ENCODE measurements around the gene TASOR2.
A peak's percentile ranks its signal among the peaks of the same experiment; 100 is the strongest.

The TASOR2 gene, protein sequence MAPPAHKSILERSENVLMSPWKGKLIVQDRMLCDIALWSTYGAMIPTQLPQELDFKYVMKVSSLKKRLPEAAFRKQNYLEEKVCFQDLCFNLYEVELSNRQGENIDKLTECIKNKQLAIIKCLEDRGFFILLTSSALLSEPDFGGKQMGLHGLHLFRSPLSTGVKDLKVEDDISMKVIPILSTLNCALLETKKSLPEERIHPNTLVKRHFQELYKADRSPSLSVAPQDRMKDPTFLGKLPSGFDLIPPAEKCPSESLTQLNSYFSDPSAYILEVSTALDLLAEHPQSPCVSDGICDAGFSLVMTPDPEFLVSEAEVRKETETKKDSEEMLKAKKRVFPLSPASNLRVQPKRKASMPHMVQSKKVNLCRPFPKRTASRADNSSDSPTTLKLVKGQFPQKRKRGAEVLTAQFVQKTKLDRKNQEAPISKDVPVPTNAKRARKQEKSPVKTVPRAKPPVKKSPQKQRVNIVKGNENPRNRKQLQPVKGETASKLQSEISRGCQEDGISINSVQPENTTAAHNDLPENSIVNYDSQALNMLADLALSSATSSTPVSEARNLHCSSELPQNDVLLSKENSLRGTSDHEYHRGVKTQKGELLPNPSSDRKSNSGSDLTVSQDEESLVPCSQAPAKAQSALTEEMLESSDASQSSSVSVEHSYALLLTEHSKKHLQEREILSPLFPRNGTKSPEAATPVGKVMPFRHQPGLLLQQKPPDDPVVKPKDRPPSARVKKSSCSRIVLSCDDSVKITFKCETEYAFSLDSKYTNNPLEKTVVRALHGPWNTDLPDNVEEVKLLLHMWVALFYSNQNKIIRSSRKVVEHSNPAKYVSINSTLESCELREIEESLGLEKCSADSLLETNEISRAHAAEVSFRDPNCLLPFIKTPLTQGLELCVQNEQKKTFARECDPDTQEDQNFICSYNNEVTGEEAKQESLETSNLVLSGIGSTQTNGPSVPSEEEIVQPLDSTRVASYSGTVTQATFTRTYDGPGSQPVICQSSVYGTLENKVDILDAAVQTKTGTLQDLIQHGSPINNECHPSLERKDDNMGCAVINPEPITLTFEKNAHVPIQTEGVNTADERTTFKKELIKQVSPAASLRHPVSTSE (N-terminal part only)

DNA sequence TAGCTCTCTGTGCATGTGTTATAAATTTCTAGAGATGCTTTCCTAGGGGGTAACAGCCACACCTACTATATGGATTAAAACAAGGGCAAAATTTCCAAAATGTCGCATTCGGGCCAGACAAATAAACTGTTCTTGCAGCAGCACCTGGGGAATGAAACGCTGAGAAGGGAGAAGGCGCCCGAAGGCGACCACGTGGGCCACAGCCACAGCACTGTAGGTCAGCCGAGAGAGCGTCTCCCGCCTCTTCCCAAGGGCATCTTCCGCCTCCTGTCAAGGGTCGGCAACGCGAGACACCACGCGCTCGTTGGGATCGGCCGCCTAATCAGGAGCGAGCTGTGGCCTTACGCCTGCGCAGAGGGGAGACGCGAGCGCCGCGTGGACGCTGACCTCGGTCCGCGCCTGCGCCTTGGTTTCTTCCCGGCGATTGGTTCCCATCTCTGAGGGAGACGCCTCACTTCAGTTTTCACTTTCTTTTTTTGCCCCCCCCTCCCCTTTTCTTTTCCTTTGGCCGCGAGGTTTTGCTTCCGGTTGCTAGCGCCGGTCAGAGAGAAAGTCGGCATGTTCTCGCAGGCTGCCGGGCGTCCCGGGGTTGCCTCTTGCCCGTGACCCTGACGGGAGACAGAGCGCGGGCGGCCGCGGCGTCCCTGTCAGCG, at the start of gene TASOR2:
Gene TASOR2, plus strand, starts transcription at position 521 of the 653 bp plus-strand sequence. CDS start 35,805 bp downstream, outside the sequence.
- DNase-seq (ENCODE audit: low read depth, low spot score): peak; percentile 93

DNA sequence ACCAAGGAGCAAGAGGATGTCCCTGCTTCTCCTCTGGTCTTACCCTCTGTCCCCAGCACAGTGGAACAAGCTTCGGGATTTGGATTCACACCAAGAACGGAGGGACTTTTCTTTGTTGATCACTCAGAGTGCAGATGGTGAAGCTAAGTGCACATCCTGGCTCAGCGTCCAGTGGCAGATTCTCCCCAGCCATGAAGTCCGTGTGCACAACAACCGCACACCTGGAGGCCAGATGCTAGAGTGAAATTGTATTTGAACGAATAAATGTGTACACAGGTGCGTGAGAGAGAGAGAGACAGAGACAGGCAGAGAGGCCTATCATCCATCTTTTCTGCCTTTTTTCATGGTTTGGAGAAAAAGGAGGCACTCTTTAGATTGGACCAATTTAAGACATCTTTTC, 49.7 kb upstream of the TASOR2 start:
- no peak for DNase-seq (ENCODE audit: low read depth, low spot score)

DNA sequence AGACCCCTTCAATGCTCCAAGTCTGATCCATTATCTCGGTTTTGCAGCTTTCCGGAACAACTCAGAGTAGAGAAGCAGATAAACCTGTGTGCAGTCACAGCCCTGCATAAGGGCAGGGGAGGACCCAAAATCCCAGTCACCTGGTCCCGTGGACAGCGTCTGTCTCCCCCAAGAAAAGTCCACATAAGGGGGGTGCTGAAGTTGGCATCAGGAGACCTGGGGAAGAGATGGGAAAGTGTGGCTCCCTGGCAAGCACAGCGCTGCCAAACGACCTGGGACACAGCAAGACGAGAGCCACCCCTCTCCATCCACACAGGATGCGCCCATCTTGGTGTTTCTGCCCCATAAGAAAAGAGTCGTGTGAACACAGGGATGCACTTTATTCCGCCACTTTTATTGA, 46.1 kb upstream of the TASOR2 start:
- no peak for DNase-seq (ENCODE audit: low read depth, low spot score)

DNA sequence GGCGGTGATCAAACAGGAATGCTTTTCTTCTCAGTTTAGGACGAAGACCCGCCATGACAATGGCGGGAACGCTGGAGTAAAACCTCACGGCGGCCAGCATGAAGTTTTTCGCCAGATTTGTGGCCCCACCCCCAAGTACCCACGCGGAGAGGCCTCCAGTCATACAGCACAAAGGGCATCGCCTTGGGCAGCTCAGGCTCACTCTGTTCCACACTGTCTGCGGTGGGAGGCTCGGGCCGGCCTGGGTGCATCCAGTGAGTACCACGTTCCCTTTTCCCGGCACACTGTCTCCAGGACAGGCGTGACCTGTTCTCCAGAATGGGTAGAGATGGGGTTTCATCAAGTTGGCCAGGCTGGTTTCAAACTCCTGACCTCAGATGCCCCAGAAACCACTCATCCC, 45.6 kb upstream of the TASOR2 start:
- DNase-seq (ENCODE audit: low read depth, low spot score): no peak

DNA sequence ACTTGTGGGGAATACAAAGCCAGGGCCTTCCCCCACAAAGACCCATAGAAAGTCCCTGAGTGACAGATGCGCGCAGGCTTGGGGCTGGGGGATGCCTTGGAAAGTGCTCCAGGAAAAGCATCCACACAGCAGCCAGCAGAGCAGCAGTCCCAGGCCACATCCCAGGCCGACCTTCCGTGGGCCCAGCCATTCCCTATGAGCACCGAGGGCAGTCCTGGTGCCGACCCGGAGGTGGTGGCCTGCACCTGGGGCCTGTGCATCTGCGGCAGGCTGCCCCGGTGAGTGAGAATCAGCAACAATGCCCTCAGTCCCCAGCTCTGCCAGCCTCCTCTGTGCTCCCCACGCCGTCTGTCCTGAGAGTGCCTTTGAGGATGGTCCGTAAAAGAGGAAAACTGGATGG, 44.6 kb upstream of the TASOR2 start:
- DNase-seq (ENCODE audit: low read depth, low spot score): no peak

DNA sequence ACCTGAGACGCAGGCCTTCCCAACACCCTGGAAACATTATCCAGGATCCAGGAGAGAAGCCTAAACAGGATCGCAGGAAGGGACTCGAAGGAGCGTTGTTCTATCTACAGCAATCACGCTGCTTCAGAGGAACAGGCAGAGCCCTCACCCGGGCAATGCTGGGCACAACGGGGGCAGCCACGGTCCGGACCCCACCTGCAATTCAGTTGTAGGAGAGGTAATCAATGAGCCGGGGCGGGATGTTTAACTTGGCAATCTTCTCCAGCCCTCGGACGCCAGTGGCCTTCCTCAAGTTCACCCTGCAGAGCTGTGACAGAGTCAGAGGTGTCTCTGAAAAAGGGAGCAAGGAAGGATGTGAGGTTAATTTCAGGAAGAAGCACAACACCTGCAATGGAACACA, 44.1 kb upstream of the TASOR2 start:
- no peak for DNase-seq (ENCODE audit: low read depth, low spot score)

DNA sequence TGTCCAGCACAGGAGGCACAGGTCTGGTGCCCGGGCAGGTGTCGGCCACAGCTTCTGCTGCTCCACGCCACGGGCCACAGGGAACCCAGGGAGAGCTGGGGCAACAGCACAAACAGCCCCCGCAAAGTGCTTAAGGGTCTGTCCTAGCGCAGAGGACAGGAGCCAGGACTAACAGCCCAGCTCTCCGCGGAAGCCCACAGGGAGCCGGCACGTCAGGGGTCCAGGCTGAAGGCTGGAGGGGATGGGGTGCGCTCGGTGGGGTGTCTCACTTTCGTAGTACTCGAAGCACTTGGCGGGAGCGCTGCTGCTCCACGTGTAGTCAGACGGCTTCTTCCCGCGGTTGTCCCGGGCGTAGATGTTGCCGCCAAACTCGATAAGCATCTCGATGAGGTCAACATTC, 43.1 kb upstream of the TASOR2 start:
- DNase-seq (ENCODE audit: low read depth, low spot score): no peak

DNA sequence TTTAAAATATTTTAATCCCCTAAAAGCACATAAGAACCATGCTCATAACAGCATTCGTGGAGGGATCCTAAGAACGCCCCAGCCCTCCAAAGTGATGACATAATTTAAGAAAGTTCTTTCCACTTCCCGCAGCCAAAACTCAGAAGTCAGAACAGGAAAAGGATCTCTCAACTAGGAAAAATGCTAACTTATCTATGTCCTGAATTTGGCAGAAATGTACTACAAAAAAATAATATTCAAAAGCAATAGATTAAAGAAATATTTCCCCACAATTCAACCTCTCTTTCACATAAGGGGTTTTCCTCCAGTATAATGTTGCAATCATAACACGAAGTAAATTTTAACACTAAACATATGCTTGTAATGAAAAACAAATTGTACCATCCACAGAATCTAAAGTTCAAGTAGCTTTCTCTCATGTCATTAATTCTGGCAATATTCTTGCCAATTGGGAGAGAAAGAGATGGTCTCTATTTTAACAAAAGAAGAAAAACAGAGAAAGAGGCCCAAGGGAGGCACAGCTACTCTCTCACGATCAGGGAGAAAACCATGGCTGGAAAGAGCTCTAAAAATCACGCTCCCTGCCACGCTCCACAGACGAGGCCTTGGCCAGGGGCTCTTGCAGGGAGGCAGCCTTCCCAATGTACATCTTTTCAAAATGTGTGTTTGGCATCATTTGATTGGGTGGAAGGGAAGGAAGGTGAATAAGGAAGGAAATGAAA, 41.1 kb upstream of the TASOR2 start:
- no peak for DNase-seq (ENCODE audit: low read depth, low spot score)

DNA sequence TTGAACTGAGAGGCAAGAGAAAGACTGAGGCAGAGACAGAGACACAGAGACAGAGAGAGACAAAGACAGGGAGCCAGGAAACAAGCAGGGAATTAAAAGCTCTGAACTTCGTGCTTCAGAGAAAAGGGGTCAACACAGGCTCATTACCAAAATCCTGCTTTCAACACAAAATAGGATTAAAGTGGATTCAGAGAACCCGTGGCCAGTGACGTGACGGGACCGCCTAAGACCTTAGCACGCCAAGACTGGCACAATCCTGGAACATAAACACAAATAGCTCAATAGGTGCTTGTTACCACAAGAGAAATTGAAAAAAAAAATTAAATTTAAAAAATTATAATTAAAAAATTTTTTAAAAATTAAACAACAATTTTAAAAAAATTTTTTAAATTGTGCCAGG, 39.7 kb upstream of the TASOR2 start:
- no peak for DNase-seq (ENCODE audit: low read depth, low spot score)

DNA sequence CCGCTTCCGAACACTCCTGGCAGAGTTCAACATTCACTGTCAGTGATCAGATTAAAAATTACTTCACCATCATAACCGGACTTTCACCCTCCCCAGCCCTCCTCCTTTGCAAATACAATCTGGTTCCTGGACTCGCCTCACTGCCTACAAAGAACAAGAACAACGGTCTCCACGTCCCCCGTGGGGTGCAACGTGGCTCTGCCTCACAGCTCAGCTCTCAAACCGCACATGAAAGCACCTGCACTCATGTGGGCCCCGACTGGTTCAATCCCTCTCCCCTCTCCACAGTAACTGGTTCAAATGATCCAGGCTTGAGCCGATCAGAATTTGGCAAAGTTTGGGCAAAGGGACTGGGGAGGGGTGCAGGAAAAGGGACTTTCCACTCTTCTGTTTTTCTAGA, 39.3 kb upstream of the TASOR2 start:
- no peak for DNase-seq (ENCODE audit: low read depth, low spot score)

DNA sequence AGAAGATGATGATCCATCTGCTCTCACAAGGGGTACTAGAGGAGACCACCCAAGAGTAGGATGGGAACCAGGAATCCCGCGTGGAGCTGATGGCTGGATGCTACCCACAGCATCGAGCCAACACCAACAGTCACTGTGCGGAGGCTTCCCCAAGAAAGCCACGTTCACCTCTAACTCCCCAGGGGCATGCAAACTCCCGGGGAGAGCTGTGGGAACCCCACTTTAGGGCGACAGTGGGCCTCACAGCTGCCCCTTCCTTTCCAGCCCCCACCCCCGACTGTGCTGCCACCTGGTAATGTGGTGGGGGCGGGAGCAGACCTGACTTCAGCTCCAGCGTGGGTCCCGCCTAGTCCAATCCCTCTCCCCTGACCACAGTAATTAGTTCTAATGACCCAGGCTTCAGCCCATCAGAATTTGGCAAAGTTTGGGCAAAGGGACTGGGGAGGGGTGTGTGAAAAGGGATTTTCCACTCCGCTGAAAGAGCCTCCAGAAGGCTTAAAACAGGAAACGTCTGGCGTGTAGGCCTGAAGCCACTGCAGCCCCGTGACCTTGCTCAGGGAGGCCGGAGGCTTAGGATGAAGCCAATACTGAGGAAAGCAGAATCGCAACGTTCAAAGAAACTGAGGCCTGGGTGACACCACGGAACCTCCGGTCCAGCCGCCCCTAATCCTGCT, 38.6 kb upstream of the TASOR2 start:
- DNase-seq (ENCODE audit: low read depth, low spot score): no peak

DNA sequence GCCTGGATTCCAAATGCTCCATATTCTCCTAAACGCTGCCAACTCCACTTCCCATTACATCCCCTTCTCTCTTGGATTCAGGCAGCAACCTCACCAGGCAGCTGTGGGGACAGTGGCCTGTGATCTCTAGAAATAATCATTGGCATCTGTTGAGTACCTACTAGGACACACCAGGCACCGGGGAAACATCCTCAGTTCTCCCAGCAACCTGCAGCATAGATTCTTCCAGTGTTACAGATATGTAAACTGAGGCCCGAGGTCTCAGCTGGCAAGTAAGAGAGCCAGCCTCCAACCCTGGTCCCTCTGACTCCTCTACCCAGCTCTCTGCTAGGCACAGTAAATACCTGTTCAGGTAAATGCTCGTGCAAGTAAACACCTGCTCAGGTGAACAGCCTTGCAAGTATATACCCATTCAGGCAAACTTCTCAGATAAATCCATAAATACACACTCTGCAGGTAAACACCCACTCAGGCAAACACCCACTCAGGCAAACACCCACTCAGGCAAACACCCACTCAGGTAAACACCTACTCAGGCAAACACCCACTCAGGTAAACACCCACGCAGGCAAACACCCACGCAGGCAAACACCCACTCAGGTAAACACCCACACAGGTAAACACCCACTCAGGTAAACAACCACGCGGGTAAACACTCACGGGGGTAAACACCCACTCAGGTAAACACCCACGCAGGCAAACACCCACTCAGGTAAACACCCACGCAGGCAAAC, 37.0 kb upstream of the TASOR2 start:
- DNase-seq (ENCODE audit: low read depth, low spot score): no peak

DNA sequence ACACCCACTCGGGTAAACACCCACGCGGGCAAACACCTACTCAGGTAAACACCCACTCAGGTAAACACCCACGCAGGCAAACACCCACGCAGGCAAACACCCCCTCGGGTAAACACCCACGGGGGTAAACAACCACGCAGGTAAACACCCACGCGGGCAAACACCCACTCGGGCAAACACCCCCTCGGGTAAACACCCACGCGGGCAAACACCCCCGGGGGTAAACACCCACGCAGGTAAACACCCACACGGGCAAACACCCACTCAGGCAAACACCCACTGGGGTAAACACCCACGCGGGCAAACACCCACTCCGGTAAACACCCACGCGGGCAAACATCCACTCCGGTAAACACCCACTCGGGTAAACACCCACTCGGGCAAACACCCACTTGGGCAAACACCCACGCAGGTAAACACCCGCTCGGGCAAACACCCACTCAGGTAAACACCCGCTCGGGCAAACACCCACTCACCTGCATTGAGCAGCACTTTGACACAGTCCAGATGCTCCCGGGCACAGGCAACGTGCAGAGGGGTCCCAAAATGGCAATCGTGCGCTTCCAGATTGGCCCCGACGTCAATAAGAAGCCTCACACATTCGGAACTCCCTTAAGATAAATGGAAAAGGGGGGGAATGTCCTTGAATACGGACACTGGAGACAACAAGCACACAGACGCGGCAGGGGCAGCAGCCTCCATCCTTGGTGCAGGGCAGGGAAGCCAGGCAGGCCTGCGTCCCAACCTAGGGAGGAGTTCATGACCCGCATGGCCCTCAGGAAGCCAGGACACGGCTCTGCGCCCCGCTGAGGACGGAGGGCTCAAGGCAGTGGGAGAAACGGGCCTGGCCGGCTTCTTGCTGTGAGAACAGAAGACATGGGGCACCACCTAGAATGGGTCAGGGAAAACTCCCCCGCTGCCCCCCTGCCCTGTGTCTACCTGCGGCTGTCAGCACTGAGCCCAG, 35.9 kb upstream of the TASOR2 start:
- DNase-seq (ENCODE audit: low read depth, low spot score): no peak

DNA sequence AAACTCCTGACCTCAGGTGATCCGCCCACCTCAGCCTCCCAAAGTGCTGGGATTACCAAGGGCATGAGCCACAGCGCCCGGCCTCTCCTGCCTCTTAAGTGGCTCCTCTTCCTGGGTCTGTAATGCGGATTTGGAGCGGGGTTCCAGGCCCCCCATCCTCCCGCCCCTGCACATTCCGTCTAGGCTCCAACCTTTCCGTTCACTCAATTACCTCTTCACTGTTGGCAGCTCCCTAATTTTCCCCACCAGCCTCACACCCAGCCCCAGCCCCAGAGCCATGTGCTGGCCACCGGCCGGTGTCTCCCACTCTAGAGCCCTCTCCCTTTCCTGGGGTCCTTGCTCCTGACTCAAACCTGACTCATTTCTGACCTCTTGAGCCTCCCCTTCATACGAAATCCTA, 34.9 kb upstream of the TASOR2 start:
- DNase-seq (ENCODE audit: low read depth, low spot score): no peak

DNA sequence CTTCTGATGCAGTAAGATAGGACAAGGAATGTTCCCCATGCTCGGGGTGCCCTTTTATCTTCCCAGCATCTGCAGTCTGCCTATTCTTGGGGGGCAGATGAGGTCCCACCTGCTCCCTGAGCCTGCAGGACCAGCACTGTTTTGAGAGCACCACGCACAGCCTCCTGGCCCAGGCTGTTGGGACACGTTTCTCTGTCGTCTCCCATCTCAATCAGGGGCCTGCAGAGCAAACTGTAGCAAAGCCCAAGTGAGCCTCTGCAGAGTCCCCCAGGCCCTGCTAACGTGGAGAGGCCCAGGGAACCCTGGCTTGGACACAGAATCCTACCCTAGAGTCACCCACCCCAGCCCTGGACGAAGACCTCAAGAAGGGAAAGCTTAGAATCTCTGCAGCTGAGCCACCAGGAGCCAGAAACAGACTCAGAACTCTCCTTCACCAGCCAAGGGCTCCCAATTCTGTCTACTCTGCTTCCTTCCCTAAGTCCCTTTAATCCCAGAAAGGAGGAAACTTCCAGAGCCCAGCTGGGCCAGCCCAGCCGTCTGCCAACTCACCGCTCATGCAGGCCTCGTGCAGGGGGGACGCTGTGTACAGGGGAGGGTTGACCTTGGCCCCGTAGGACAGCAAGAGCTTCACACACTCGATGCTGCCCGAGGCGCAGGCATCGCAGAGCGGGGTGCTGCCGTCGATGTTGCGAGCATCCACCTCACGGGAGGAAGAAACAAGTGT, 33.8 kb upstream of the TASOR2 start:
- no peak for DNase-seq (ENCODE audit: low read depth, low spot score)

DNA sequence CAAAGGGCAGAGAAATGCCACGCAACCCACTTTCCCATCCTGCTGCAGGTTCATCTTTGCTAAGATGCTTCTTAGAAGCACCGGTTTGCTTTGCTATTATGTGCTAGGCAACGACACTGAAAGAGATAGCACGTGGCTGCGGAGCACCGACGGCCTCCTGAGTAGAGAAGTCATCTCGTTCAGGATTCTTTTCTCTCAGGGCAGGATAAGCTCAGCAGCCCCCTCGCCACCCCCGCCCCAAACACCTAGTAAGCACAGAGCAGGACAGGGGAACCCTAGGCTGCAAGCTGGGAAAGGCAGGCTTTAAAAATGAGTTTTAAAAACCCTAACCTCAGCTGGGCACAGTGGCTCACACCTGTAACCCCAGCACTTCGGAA, 33.3 kb upstream of the TASOR2 start:
- DNase-seq (ENCODE audit: low read depth, low spot score): no peak

DNA sequence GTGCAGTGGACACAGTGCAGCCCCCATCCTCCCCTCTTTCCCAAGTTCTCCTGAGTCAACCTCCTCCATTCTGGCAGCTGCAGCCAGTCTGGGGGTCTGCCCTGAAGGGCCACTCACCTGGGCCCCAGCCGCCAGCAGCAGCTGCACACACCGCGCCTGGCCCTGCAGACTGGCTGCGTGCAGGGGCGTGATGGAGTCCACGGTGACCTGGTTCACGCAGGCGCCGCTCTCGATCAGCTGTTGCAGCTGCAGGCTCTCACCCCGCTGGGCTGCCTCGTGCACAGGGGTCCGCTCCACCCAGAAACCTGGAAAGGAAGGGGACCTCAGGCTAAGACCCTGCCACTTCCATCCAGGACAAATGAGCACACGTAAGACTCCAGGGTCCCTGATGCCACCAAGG, 31.9 kb upstream of the TASOR2 start:
- DNase-seq (ENCODE audit: low read depth, low spot score): no peak

DNA sequence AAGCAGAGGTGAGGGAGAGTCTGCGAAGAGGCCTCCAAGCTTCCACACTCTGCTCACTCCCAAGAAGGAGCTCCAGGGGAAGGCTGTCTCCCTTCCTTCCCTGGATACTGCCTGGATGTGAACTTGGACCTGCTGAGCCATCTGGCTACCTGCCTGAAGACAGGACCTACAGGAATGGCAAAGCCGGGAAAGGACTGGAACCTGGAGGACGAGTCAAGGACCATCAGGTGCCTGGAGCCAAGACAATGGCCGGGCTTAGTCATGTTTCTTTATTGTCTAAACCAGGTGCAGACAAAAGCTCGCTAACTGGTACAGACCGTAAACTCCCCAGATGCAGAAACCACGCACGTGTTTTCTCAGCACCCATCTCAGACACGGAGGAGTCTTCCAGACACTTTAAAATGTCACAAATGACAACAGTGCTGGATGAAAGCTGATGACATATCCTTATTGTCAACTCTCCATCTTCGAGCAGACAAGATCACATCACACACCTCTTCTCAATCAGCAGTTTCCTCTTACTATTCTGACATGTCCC, 30.4 kb upstream of the TASOR2 start:
- no peak for DNase-seq (ENCODE audit: low read depth, low spot score)

All from brain pericyte (primary cell).